Tibial nerve (tissue), 4 donors: ENCODE data around the gene IFTAP. TPM values are rescaled to one million over a fixed set of nuclear protein-coding genes. Genes with fewer than 3 reads are reported as not detected.

Experiments used
- DNase-seq, 2 donors: peaks; one replicate each; pipeline ENCODE4 v3.0.0-alpha.2; 2019; ENCODE audit warnings: low spot score in 2 of 2
- H3K27ac ChIP-seq, 4 donors: fragments of 200-600 bp; sonication (generic) in 3 of 4; one replicate each; pipeline ENCODE4 v1.5.1; 2017 to 2019; ENCODE audit warnings: mild to moderate bottlenecking in 1 of 4
- H3K27me3 ChIP-seq, 2 donors: fragments of 200-600 bp; sonication (generic) in 1 of 2; one replicate each; pipeline versions ENCODE4 v1.5.1 to v1.6.0; 2017 to 2019
- H3K36me3 ChIP-seq, 3 donors: fragments of 200-600 bp; sonication (generic); one replicate each; pipeline ENCODE4 v1.5.1; 2018 to 2019
- H3K4me1 ChIP-seq, 4 donors: fragments of 200-600 bp; sonication (generic) in 3 of 4; one replicate each; pipeline ENCODE4 v1.5.1; 2017 to 2019
- H3K4me3 ChIP-seq, 4 donors: fragments of 200-600 bp; sonication (generic) in 3 of 4; one replicate each; pipeline ENCODE4 v1.5.1; 2017 to 2019; ENCODE audit warnings: mild to moderate bottlenecking in 1 of 4, moderate library complexity in 1 of 4
- H3K9me3 ChIP-seq, 4 donors: fragments of 200-600 bp; sonication (generic) in 3 of 4; one replicate each; pipeline ENCODE4 v1.5.1; 2017 to 2019
- EP300 ChIP-seq, 2 donors: sonication (generic); formaldehyde crosslinking; IDR thresholded peaks; one replicate each; pipeline ENCODE4 v1.6.1; 2017; ENCODE audit warnings: antibody characterized with exemption in 2 of 2, mild to moderate bottlenecking in 1 of 2
- POLR2A ChIP-seq, 2 donors: fragments of 450-650 bp; IDR thresholded peaks; one replicate each; pipeline ENCODE4 v1.6.1; 2017; ENCODE audit warnings: antibody characterized with exemption in 2 of 2, mild to moderate bottlenecking in 2 of 2, moderate library complexity in 2 of 2
- WGBS, 2 donors: methylation state at CpG; one replicate each; pipeline ENCODE4 v1.1.5; 2018; 5-methylcytosine and 5-hydroxymethylcytosine counted together
- total RNA-seq, 4 donors: library from RNA; depleted of rRNA; stranded (reverse); fragments of >200 nt; gene quantifications; one replicate each; pipeline ENCODE4 v1.1.0, GENCODE V29; 2016
- TF ChIP-seq, protein P1 (sequence below), 5 experiments: fragments of 200-600 bp in 3 of 5; fragments of 450-650 bp in 2 of 5; sonication (generic) in 3 of 5; IDR thresholded peaks; one replicate each; pipeline ENCODE4 v1.5.1; 2016 to 2019; ENCODE audit warnings: antibody characterized with exemption in 5 of 5, mild to moderate bottlenecking in 3 of 5, moderate library complexity in 2 of 5

Gene IFTAP
- total RNA-seq, 4 donors from 2014 or later, result 17.2 to 40.2 (median 20.7) TPM

- TF ChIP-seq POLR2A (IDR thresholded peaks at IDR 0.05) (no peak), EP300 (IDR thresholded peaks at IDR 0.05) (no peak)
- TF ChIP-seq, protein P1, sequence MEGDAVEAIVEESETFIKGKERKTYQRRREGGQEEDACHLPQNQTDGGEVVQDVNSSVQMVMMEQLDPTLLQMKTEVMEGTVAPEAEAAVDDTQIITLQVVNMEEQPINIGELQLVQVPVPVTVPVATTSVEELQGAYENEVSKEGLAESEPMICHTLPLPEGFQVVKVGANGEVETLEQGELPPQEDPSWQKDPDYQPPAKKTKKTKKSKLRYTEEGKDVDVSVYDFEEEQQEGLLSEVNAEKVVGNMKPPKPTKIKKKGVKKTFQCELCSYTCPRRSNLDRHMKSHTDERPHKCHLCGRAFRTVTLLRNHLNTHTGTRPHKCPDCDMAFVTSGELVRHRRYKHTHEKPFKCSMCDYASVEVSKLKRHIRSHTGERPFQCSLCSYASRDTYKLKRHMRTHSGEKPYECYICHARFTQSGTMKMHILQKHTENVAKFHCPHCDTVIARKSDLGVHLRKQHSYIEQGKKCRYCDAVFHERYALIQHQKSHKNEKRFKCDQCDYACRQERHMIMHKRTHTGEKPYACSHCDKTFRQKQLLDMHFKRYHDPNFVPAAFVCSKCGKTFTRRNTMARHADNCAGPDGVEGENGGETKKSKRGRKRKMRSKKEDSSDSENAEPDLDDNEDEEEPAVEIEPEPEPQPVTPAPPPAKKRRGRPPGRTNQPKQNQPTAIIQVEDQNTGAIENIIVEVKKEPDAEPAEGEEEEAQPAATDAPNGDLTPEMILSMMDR (IDR thresholded peaks at IDR 0.05), result no peak
- no peaks in the 10 kb centered on the region for H3K36me3 ChIP-seq
- no peaks in the 10 kb centered on the region for H3K9me3 ChIP-seq
- WGBS, 2 donors, result 84 to 93% methylated on average over 2 of the region's 2 CpGs
- no peak within 1 kb of the TSS for H3K4me3 ChIP-seq
- no peaks in the 10 kb centered on the region for H3K27me3 ChIP-seq
- no peak for DNase-seq
- no peak within 1 kb of the TSS for H3K27ac ChIP-seq
- peaks cover 0 to 14% (median 0%) of the 10 kb centered on the region in 4 donors for H3K4me1 ChIP-seq
Observed at GRCh38 chr11:36598051-36598450, 3.7 kb downstream of the IFTAP start, which contains the start of gene RAG2. RAG2 (minus strand) TSS chr11:36598236; CDS start chr11:36594168, 4,068 bp downstream.

DNA sequence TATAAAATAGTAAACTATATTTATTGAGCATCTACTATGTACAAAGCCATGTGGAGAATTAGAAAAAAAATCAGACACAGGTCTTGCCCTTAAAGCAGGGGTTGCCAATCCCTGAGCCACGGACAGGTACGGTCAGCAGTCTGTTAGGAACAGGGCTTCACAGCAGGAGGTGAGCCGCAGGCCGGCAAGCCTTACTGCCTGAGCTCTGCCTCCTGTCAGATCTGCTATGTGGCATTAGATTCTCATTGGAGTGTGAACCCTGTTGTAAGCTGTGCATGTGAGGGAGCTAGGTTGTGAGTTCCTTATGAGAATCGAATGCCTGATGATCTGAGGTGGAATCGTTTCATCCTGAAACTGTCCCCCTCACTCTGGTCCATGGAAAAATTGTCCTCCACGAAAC is 5.9 kb downstream of the IFTAP start:
- DNase-seq, result no peak
- TF ChIP-seq, protein P1 (IDR thresholded peaks at IDR 0.05), result no peak
- TF ChIP-seq POLR2A (IDR thresholded peaks at IDR 0.05) (no peak), EP300 (IDR thresholded peaks at IDR 0.05) (no peak)
- Histone ChIP-seq H3K9me3 (no peaks in the 10 kb centered on the region), H3K27me3 (no peaks in the 10 kb centered on the region), H3K4me1 (peaks cover 0 to 11% (median 0%) of the 10 kb centered on the region in 4 donors), H3K4me3 (no peak overlapping the region), H3K27ac (no peak overlapping the region), H3K36me3 (no peaks in the 10 kb centered on the region)
- 82% methylated on average over 7 of the region's 7 CpGs for WGBS, 2 donors

GRCh38 chr11:36601155-36601554 is 6.9 kb downstream of the IFTAP start:
- peaks cover 0 to 3% (median 0%) of the 10 kb centered on the region in 4 donors for H3K4me1 ChIP-seq
- H3K9me3 ChIP-seq, result no peaks in the 10 kb centered on the region
- TF ChIP-seq, protein P1 (IDR thresholded peaks at IDR 0.05), result no peak
- TF ChIP-seq EP300 (IDR thresholded peaks at IDR 0.05), result no peak
- TF ChIP-seq POLR2A (IDR thresholded peaks at IDR 0.05), result no peak
- H3K36me3 ChIP-seq, result no peaks in the 10 kb centered on the region
- DNase-seq, result no peak
- H3K4me3 ChIP-seq, result no peak overlapping the region
- no peak overlapping the region for H3K27ac ChIP-seq
- H3K27me3 ChIP-seq, result no peaks in the 10 kb centered on the region
- WGBS, 2 donors, result 73 to 91% methylated on average over 2 of the region's 2 CpGs

DNA sequence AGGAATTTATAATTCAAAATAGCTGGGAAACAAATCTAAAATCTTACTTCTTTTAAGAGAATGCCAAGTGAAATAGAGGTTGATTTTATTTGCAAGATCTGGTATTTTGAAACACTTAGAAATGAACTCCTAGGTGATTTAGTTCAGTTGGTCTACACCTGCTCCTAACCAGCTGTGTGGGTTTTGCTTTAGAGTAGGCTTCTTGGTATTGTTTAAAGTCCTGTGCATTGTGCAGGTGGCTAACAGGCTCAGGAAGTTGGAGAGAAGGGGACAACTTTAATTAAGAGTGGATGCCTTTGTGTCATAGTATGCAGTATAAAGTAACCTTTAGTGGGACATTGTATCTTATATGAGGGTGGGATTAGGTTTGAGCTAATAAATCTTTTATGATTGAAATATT is 7.8 kb downstream of the IFTAP start:
- Histone ChIP-seq H3K36me3 (no peaks in the 10 kb centered on the region), H3K27me3 (no peaks in the 10 kb centered on the region), H3K4me3 (no peak overlapping the region), H3K9me3 (no peaks in the 10 kb centered on the region), H3K4me1 (no peaks in the 10 kb centered on the region), H3K27ac (no peak overlapping the region)
- no peak for TF ChIP-seq EP300 (IDR thresholded peaks at IDR 0.05)
- no peak for TF ChIP-seq POLR2A (IDR thresholded peaks at IDR 0.05)
- TF ChIP-seq, protein P1 (IDR thresholded peaks at IDR 0.05), result no peak
- no peak for DNase-seq

DNA sequence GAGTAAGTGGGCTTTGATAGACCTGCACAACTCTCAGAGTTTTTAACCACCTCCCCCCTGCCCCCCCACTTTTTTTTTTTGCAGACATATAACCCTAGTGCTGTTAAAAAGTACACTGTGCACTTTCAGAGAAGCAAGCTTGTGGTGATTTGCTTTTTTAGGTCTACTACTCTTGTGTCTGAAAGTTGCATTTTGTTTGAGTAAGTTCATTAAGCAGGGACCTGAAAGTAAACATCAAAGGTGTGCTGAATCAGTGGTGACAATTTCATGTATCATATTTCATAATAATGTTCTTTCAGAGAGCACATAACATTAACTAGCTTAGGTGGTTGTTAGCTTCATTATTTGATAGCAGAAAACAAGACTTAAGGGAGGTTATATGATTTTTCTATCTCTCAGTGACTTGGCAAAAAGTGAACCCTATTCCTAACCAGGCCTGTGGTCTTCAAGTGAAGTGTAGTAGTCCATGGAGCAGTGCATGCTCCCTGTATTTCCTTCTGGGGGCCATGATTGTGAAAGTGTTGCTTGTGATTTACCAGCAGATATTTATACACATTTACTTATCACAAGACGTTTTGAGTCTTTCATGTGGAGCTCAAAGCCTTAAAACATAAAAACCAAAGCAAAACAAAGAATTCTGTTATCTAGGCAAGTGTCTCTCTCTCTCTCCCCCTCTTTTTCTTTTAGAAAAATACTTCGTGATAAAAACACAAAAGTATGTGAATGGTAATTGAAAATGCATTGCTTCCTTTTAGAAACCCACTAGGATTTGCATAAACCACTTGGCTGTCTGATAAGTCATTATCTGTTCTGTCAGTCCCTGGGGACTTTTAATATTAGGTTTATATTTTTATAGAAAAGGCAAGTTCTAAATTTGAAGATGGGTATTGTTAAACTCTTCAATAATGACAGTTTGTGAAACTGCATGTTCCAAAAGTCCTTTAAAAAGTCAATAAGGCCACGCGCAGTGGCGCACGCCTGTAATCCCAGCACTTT is 11.2 kb downstream of the IFTAP start:
- TF ChIP-seq, protein P1 (IDR thresholded peaks at IDR 0.05), result no peak
- TF ChIP-seq EP300 (IDR thresholded peaks at IDR 0.05), result no peak
- TF ChIP-seq POLR2A (IDR thresholded peaks at IDR 0.05), result no peak
- Histone ChIP-seq H3K36me3 (peaks cover 0 to 8% (median 0%) of the 10 kb centered on the region in 3 donors), H3K27ac (no peak overlapping the region), H3K27me3 (no peaks in the 10 kb centered on the region), H3K4me3 (no peak overlapping the region), H3K9me3 (no peaks in the 10 kb centered on the region), H3K4me1 (no peaks in the 10 kb centered on the region)
- 76 to 78% methylated on average over 6 of the region's 6 CpGs for WGBS, 2 donors
- no peak for DNase-seq
